Measurements from ENCODE around the gene FAM50B.

GRCh38 chr6:3855866-3856265, 6.7 kb downstream of the FAM50B start:
- TF ChIP-seq CTCF (IDR thresholded peaks at IDR 0.05) = no peak
- no peak for TF ChIP-seq POLR2A (IDR thresholded peaks at IDR 0.05)

Measured in esophagus squamous epithelium (tissue), 4 donors.